ENCODE data around the gene RAB27A. TPM values are rescaled to one million over a fixed set of nuclear protein-coding genes. Genes with fewer than 3 reads are reported as not detected.

Gene RAB27A
- total and polyA plus RNA-seq, 2 of the 13 experiments (the other 11 are each of a cell fraction or from before 2014, with no cell fraction given): 3.4 to 8.1 TPM

- TF ChIP-seq REST (IDR thresholded peaks at IDR 0.05; ENCODE audit: borderline replicate concordance in 1 of 2, low read depth in 1 of 2, low read length in 2 of 2) (peak in 1 of 2 experiments; percentile 62; a peak in 1 of 4 replicates), FOXA3 (CRISPR knock-in tag; IDR thresholded peaks at IDR 0.05) (peak; percentile 60), ELK4 (CRISPR knock-in tag; IDR thresholded peaks at IDR 0.05; ENCODE audit: borderline replicate concordance) (no peak), ZNF614 (CRISPR knock-in tag; IDR thresholded peaks at IDR 0.05; ENCODE audit: borderline replicate concordance) (peak; percentile 81; the same call in 1 of the 2 replicates), ZBTB20 (CRISPR knock-in tag; IDR thresholded peaks at IDR 0.05; ENCODE audit: borderline replicate concordance, low read depth) (peak; percentile 57; the same call in 1 of the 2 replicates), RERE (CRISPR knock-in tag; IDR thresholded peaks at IDR 0.05; ENCODE audit: low read depth) (0 out of 2 replicates have a peak, but pooled peaks have one; percentile 30), ZNF557 (CRISPR knock-in tag; IDR thresholded peaks at IDR 0.05) (no peak), FOXC1 (CRISPR knock-in tag; IDR thresholded peaks at IDR 0.05; ENCODE audit: borderline replicate concordance) (no peak), KMT2A (CRISPR knock-in tag; IDR thresholded peaks at IDR 0.05) (peak; percentile 98), TRIM24 (CRISPR knock-in tag; IDR thresholded peaks at IDR 0.05) (no peak), MAFG (CRISPR knock-in tag; IDR thresholded peaks at IDR 0.05) (no peak), NR1H2 (CRISPR knock-in tag; IDR thresholded peaks at IDR 0.05; ENCODE audit: borderline replicate concordance, low read depth) (no peak), PAXIP1 (CRISPR knock-in tag; conservative IDR thresholded peaks at IDR 0.05) (peak; percentile 49; the same call in 1 of the 2 replicates)
Observed at GRCh38 chr15:55318588-55319494, 29.2 kb upstream of the RAB27A start, which contains the start of the genes PIGB and PIGBOS1 (continued).
